ENCODE data around the gene GRM7. TPM values are rescaled to one million over a fixed set of nuclear protein-coding genes. Genes with fewer than 3 reads are reported as not detected.

The GRM7 gene
- total RNA-seq, 1 donor from 2014 or later: 0.80 TPM

GRCh38 chr3:7630925-7631324, 770.0 kb downstream of the GRM7 start:
- Histone ChIP-seq H2AFZ (replicated peaks) (peak overlapping the region; percentile 5), H3K27ac (no peak overlapping the region), H3K4me3 (no peak overlapping the region), H3K4me2 (no peak overlapping the region), H3K36me3 (no peaks in the 10 kb centered on the region), H3K27me3 (no peaks in the 10 kb centered on the region), H3K9me3 (ENCODE audit: low read depth) (no peaks in the 10 kb centered on the region), H3K9ac (no peak overlapping the region), H3K79me2 (ENCODE audit: low read depth) (no peaks in the 10 kb centered on the region), H3K4me1 (no peaks in the 10 kb centered on the region), H4K20me1 (ENCODE audit: low read depth) (no peaks in the 10 kb centered on the region), H3F3A (ENCODE audit: low read depth) (no peaks in the 10 kb centered on the region)
- Mint-ChIP-seq H3K4me3 (no peak overlapping the region), H3K4me1 (peaks cover 7% of the 10 kb centered on the region), H3K27ac (no peak overlapping the region), H3K27me3 (ENCODE audit: insufficient read depth, low read depth) (no peaks in the 10 kb centered on the region), H3K9me3 (no peaks in the 10 kb centered on the region), H3K36me3 (no peaks in the 10 kb centered on the region)
- no peak for TF ChIP-seq EZH2 (IDR thresholded peaks at IDR 0.05)
- TF ChIP-seq, protein P1, sequence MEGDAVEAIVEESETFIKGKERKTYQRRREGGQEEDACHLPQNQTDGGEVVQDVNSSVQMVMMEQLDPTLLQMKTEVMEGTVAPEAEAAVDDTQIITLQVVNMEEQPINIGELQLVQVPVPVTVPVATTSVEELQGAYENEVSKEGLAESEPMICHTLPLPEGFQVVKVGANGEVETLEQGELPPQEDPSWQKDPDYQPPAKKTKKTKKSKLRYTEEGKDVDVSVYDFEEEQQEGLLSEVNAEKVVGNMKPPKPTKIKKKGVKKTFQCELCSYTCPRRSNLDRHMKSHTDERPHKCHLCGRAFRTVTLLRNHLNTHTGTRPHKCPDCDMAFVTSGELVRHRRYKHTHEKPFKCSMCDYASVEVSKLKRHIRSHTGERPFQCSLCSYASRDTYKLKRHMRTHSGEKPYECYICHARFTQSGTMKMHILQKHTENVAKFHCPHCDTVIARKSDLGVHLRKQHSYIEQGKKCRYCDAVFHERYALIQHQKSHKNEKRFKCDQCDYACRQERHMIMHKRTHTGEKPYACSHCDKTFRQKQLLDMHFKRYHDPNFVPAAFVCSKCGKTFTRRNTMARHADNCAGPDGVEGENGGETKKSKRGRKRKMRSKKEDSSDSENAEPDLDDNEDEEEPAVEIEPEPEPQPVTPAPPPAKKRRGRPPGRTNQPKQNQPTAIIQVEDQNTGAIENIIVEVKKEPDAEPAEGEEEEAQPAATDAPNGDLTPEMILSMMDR (IDR thresholded peaks at IDR 0.05): peak; percentile 23
- DNase-seq (ENCODE audit: low spot score): peak; percentile 8

DNA sequence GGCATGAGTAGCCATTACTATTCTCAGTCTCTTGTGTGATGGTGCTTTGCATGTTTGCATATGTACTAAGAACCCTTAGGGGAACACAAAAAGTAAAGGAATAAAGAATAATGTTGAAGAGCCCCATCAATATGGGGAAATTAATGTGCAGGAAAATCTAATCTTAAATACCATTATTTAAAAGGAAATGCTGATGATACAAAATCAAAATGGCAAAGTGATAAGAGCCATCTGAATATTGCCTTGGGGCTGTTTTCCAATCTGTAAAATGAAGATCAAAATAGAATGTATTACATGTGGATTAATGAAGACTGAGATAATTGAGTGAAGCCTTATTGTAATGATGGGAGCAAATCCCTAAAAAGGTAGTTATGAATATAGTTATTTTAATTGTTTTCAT, 771.4 kb downstream of the GRM7 start:
- Histone ChIP-seq H3K9ac (no peak overlapping the region), H4K20me1 (ENCODE audit: low read depth) (no peaks in the 10 kb centered on the region), H3K79me2 (ENCODE audit: low read depth) (no peaks in the 10 kb centered on the region), H3K4me2 (no peak overlapping the region), H3F3A (ENCODE audit: low read depth) (no peaks in the 10 kb centered on the region), H2AFZ (replicated peaks) (no peak overlapping the region), H3K4me3 (no peak overlapping the region), H3K9me3 (ENCODE audit: low read depth) (no peaks in the 10 kb centered on the region), H3K4me1 (no peaks in the 10 kb centered on the region), H3K27me3 (no peaks in the 10 kb centered on the region), H3K36me3 (no peaks in the 10 kb centered on the region), H3K27ac (no peak overlapping the region)
- no peaks in the 10 kb centered on the region for H3K36me3 Mint-ChIP-seq
- H3K4me3 Mint-ChIP-seq: no peak overlapping the region
- H3K9me3 Mint-ChIP-seq: no peaks in the 10 kb centered on the region
- peaks cover 7% of the 10 kb centered on the region for H3K4me1 Mint-ChIP-seq
- DNase-seq (ENCODE audit: low spot score): no peak
- TF ChIP-seq EZH2 (IDR thresholded peaks at IDR 0.05): no peak
- TF ChIP-seq, protein P1 (IDR thresholded peaks at IDR 0.05): no peak
- TF ChIP-seq EZH2phosphoT487 (IDR thresholded peaks at IDR 0.05): no peak
- no peaks in the 10 kb centered on the region for H3K27me3 Mint-ChIP-seq (ENCODE audit: insufficient read depth, low read depth)
- H3K27ac Mint-ChIP-seq: no peak overlapping the region

DNA sequence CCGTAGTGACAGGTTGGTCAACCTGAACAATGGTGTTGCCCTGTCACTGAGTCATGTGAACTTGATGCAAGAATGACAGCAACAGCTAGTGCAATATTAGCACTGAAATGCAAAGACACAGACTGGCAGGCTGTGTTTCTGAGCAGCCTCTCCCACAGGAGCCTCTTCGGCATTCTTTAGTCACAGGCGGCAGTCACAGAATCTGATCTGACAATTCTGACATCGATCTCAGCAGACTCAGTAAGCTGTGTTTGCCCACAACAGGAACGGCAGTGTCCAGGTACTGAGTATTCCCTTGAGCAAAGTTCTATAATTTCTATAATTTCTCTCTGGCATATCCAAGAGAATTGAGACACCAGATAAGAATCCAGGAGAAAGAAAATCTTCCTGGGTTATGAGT, 776.8 kb downstream of the GRM7 start:
- no peak overlapping the region for H2AFZ ChIP-seq (replicated peaks)
- H3K79me2 ChIP-seq (ENCODE audit: low read depth): no peaks in the 10 kb centered on the region
- Mint-ChIP-seq H3K4me3 (no peak overlapping the region), H3K27me3 (ENCODE audit: insufficient read depth, low read depth) (no peaks in the 10 kb centered on the region), H3K4me1 (no peaks in the 10 kb centered on the region), H3K9me3 (no peaks in the 10 kb centered on the region), H3K36me3 (no peaks in the 10 kb centered on the region), H3K27ac (no peak overlapping the region)
- H3K9me3 ChIP-seq (ENCODE audit: low read depth): no peaks in the 10 kb centered on the region
- DNase-seq (ENCODE audit: low spot score): no peak
- no peak overlapping the region for H3K4me2 ChIP-seq
- no peaks in the 10 kb centered on the region for H3F3A ChIP-seq (ENCODE audit: low read depth)
- no peaks in the 10 kb centered on the region for H4K20me1 ChIP-seq (ENCODE audit: low read depth)
- TF ChIP-seq, protein P1 (IDR thresholded peaks at IDR 0.05): no peak
- TF ChIP-seq EZH2 (IDR thresholded peaks at IDR 0.05): no peak
- no peak for TF ChIP-seq EZH2phosphoT487 (IDR thresholded peaks at IDR 0.05)
- H3K9ac ChIP-seq: no peak overlapping the region
- H3K4me3 ChIP-seq: no peak overlapping the region
- H3K27ac ChIP-seq: no peak overlapping the region
- H3K4me1 ChIP-seq: no peaks in the 10 kb centered on the region
- no peaks in the 10 kb centered on the region for H3K36me3 ChIP-seq
- no peaks in the 10 kb centered on the region for H3K27me3 ChIP-seq

Data from neural progenitor cell (in vitro differentiated cells).